Psoas muscle (tissue), 8 donors: Measurements from ENCODE around the gene FAM209A. TPM values are rescaled to one million over a fixed set of nuclear protein-coding genes. Genes with fewer than 3 reads are reported as not detected.

Experiments used
- ATAC-seq, 4 donors: fragments of 200-7000 bp; cut with Tn5 transposase; one replicate each; pipeline ENCODE4 v1.9.1; 2020; ENCODE audit warnings: moderate library complexity in 3 of 4, mild to moderate bottlenecking in 2 of 4
- DNase-seq, 2 donors: peaks; one replicate each; pipeline ENCODE4 v3.0.0-alpha.2; 2020
- H3K27ac ChIP-seq: fragments of 200-600 bp; one replicate; pipeline ENCODE4 v1.8.0; 2022
- H3K27me3 ChIP-seq, 3 donors: fragments of 200-600 bp in 1 of 3; one replicate each; pipeline versions ENCODE4 v1.6.1 to v1.8.0; 2013 to 2022; ENCODE audit warnings: low read length in 2 of 3, mild to moderate bottlenecking in 2 of 3, moderate library complexity in 1 of 3; ENCODE audit not compliant: insufficient read depth in 3 of 3
- H3K36me3 ChIP-seq, 2 donors: fragments of 200-600 bp in 1 of 2; one replicate each; pipeline versions ENCODE4 v1.6.1 to v1.8.0; 2013 to 2022; ENCODE audit warnings: low read depth in 1 of 2, mild to moderate bottlenecking in 1 of 2, moderate library complexity in 1 of 2; ENCODE audit not compliant: insufficient read depth in 1 of 2
- H3K4me1 ChIP-seq: fragments of 200-600 bp; one replicate; pipeline ENCODE4 v1.8.0; 2022
- H3K4me3 ChIP-seq: fragments of 200-600 bp; one replicate; pipeline ENCODE4 v1.8.0; 2022; ENCODE audit warnings: mild to moderate bottlenecking
- H3K9me3 ChIP-seq: fragments of 200-600 bp; one replicate; pipeline ENCODE4 v1.8.0; 2022
- CTCF ChIP-seq: fragments of 200-600 bp; IDR thresholded peaks from one replicate; pipeline ENCODE4 v1.8.0; 2022; ENCODE audit warnings: antibody characterized with exemption
- WGBS, 3 donors: extraction: QIAGEN DNeasy Blood & Tissue Kit; methylation state at CpG; one replicate each; pipeline versions ENCODE4 v1.1.6 to v1.1.7; 2013; 5-methylcytosine and 5-hydroxymethylcytosine counted together
- intact Hi-C, 2 donors: fragments of 100-400 bp; cut with DNase I; formaldehyde crosslinking; loops; one replicate each; pipeline versions ENCODE4 v1.11.0 to v1.14.2; 2022
- polyA plus RNA-seq, 3 donors: library from polyadenylated mRNA; stranded (reverse); fragments of 200-250 nt; gene quantifications; one replicate each; pipeline ENCODE4 v1.2.3, GENCODE V29; 2013
- total RNA-seq, 4 donors: library from RNA; stranded (reverse); fragmentation: NEBNext Ultra II Directional in 2 of 4; extraction: Animal tissue kit (Norgen Biotek cat#: 25700) in 2 of 4; gene quantifications; one replicate each; pipeline versions ENCODE4 v1.2.1 to v1.2.4, GENCODE V29; 2021 to 2023
- donor health status: healthy with polysubstance abuse.
- donor health status: DM: no; HTN: no; CAD: no; lungs with moderate emphysema.
- donor health status: Bipolar disorder and iron deficiency.
- donor health status: healthy.
- donor health status: DM: yes; HTN: yes; CAD: no.
- donor health status: DM: no; HTN: no; CAD: no.
- donor health status: DM: no; HTN: no; CAD: no.
- donor health status: DM: yes; HTN: yes; CAD: no.

The FAM209A gene
- total and polyA plus RNA-seq, 7 donors, result 0.08 to 0.38 (median 0.23) TPM; not detected in 4

GRCh38 chr20:56513161-56514150, 11.1 kb upstream of the FAM209A start:
- intact Hi-C loops, result no loop called here
- Histone ChIP-seq H3K9me3 (no peaks in the 10 kb centered on the region), H3K27me3 (no peaks in the 10 kb centered on the region), H3K27ac (no peak overlapping the region), H3K4me3 (no peak overlapping the region), H3K4me1 (no peaks in the 10 kb centered on the region), H3K36me3 (peaks cover 7 to 60% of the 10 kb centered on the region in 2 donors)
- TF ChIP-seq CTCF, result no peak
- DNase-seq, result no peak
- no peak for ATAC-seq
- WGBS, 3 donors, result 74 to 80% (median 77%) methylated on average over 22 of the region's 22 CpGs

DNA sequence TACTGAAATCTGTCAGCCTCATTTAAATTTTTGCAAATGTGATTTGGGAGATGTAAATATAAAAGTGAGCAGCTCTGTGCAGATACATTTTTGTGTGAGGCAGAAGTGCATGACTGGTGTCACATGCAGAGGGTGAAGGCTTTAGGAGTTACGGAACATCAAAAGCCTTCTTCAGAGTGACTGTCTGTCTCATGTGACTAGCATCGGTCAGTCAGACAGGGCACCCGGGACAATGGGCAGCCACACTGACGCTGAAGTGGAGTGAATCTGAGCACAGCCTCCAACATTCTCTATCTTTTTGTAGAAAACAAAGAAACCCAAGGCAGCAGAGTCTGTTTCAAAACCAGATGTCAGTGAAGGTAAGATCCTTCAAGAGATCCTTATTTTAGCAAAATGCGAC, 7.9 kb upstream of the FAM209A start:
- no peak for ATAC-seq
- H3K27ac ChIP-seq, result no peak overlapping the region
- H3K36me3 ChIP-seq, result peaks cover 16 to 83% of the 10 kb centered on the region in 2 donors
- H3K4me1 ChIP-seq, result no peaks in the 10 kb centered on the region
- no peak for DNase-seq
- H3K27me3 ChIP-seq, result no peaks in the 10 kb centered on the region
- intact Hi-C loops, result no loop called here
- no peak overlapping the region for H3K4me3 ChIP-seq
- no peak for TF ChIP-seq CTCF
- H3K9me3 ChIP-seq, result peaks cover 2% of the 10 kb centered on the region
- 80 to 83% (median 83%) methylated on average over 5 of the region's 5 CpGs for WGBS, 3 donors

DNA sequence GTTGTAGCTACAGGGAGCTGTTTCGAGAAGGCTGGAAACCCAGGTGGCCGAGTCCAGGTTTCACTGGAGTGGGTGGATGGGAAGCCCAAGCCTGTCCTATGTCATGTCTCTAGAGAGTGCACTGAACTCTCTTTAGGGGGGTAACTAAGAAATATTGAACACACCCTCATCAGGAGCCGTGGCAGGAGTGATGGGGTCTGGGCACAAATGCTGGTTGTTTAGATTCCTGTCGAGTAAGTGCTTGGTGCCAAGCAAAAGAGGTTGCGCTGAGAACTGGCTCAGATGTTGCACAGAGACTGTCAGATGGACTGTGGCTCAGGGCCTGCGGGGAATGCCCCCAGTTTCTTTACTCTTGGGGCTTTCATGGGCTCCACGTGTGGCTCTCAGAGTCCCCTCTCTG, 7.3 kb upstream of the FAM209A start:
- H3K4me1 ChIP-seq, result no peaks in the 10 kb centered on the region
- DNase-seq (no peak), ATAC-seq (no peak)
- H3K36me3 ChIP-seq, result peaks cover 16 to 83% of the 10 kb centered on the region in 2 donors
- no peak for TF ChIP-seq CTCF
- peaks cover 0 to 1% (median 0%) of the 10 kb centered on the region in 3 donors for H3K27me3 ChIP-seq
- H3K4me3 ChIP-seq, result no peak overlapping the region
- H3K27ac ChIP-seq, result no peak overlapping the region
- 91 to 94% (median 93%) methylated on average over 7 of the region's 7 CpGs for WGBS, 3 donors
- H3K9me3 ChIP-seq, result peaks cover 2% of the 10 kb centered on the region
- intact Hi-C loops, result no loop called here

DNA sequence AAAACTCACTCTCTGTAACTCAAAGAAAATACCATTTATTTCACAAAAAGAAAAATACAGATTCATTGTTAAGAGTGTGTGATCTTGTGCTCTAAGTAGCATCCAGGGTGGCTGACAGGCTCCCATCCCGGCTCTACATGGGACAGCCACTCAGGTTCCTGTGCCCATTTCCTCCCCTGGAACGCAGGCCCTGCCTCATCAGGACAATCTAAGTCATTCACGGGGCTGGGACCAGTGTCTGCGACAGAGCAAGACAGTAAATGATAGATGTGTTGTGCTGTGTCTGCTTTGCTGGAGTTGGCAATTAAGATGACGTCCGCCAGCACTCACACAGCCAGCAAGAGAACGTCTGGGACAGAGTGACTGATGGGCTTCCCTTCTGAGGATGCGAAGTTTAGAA, 6.9 kb upstream of the FAM209A start:
- ATAC-seq, result no peak
- H3K9me3 ChIP-seq, result peaks cover 2% of the 10 kb centered on the region
- no peaks in the 10 kb centered on the region for H3K4me1 ChIP-seq
- H3K36me3 ChIP-seq, result peaks cover 16 to 79% of the 10 kb centered on the region in 2 donors
- H3K4me3 ChIP-seq, result no peak overlapping the region
- DNase-seq, result no peak
- no peak overlapping the region for H3K27ac ChIP-seq
- H3K27me3 ChIP-seq, result peaks cover 0 to 2% (median 0%) of the 10 kb centered on the region in 3 donors
- 89 to 95% (median 89%) methylated on average over 8 of the region's 8 CpGs for WGBS, 3 donors
- TF ChIP-seq CTCF, result no peak
- intact Hi-C loops, result no loop called here
